Ascending aorta (tissue), 2 donors: Measurements from ENCODE around the gene EIF3J. TPM values are rescaled to one million over a fixed set of nuclear protein-coding genes. Genes with fewer than 3 reads are reported as not detected.
"Not testable (repeated sequence)": the region's sequence is repeated elsewhere in the genome, so short reads cannot be mapped to it uniquely, and the experiment has no call there.

Experiments used
- DNase-seq, 2 donors: peaks; one replicate each; pipeline ENCODE4 v3.0.0-alpha.2; 2019; ENCODE audit warnings: low spot score in 2 of 2
- H3K27ac ChIP-seq, 2 donors: fragments of 200-600 bp; sonication (generic); one replicate each; pipeline ENCODE4 v1.5.1; 2016 to 2017; ENCODE audit warnings: mild to moderate bottlenecking in 1 of 2
- H3K27me3 ChIP-seq: fragments of 200-600 bp; sonication (generic); one replicate; pipeline ENCODE4 v1.5.1; 2017
- H3K36me3 ChIP-seq, 2 donors: fragments of 200-600 bp; sonication (generic); one replicate each; pipeline ENCODE4 v1.5.1; 2016
- H3K4me1 ChIP-seq, 2 donors: fragments of 200-600 bp; sonication (generic); one replicate each; pipeline ENCODE4 v1.5.1; 2016 to 2017; ENCODE audit warnings: mild to moderate bottlenecking in 1 of 2
- H3K4me3 ChIP-seq, 2 donors: fragments of 200-600 bp; sonication (generic); one replicate each; pipeline ENCODE4 v1.5.1; 2016 to 2017; ENCODE audit warnings: mild to moderate bottlenecking in 1 of 2
- H3K9me3 ChIP-seq, 2 donors: fragments of 200-600 bp; sonication (generic); one replicate each; pipeline ENCODE4 v1.5.1; 2016
- intact Hi-C: fragments of 100-400 bp; cut with DNase I; formaldehyde crosslinking; loops from one replicate; pipeline ENCODE4 v1.15.1; 2023
- total RNA-seq: library from RNA; depleted of rRNA; stranded (reverse); fragments of >200 nt; gene quantifications from one replicate; pipeline ENCODE4 v1.1.0, GENCODE V29; 2016
- TF ChIP-seq, protein P1 (sequence below), 3 experiments: fragments of 200-600 bp in 2 of 3; fragments of 450-650 bp in 1 of 3; sonication (generic) in 2 of 3; IDR thresholded peaks; one replicate each; pipeline ENCODE4 v1.5.1; 2016 to 2019; ENCODE audit warnings: antibody characterized with exemption in 3 of 3, mild to moderate bottlenecking in 1 of 3, moderate library complexity in 1 of 3

EIF3J gene
- total RNA-seq, 1 donor from 2014 or later = 22.8 TPM

DNA sequence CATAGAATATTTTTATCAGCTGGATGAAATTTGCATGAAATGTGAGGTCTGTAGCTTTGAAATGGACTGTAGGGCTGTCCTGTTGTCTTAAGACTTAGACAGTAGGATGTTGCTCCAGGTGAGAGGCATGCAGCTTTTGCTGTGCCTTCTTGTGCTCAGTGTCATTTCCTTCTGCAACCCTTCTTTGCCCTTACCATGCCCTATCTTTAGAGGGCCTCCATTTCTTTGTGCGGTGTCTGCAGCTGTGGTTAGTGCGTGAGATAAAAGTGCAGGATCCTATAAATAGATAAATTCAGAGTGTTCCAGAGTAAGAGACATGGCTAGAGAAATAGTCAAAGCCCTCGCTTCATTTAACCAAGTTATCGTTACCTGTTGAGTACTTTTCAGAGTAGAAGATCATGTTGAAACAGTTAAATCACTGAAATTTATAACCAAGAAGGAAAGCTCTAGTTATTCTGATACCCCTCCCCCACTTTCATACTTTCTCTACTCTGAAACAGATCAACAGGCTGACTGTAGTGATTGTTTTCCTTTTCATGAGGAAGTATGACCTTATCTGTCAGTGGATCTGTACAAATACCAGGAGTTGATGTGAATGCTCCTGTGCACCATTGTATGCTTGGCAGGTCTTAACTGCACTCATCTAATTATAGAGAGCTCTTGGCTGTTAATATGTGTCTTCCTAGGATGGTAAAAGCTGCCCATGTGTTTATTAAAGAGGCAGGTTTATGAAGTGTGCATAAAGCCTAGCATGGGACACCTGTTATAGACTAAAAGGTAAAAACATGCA is 18.2 kb downstream of the EIF3J start:
- Histone ChIP-seq H3K9me3 (no peaks in the 10 kb centered on the region), H3K27me3 (no peaks in the 10 kb centered on the region), H3K27ac (no peak overlapping the region), H3K4me3 (no peak overlapping the region), H3K4me1 (no peaks in the 10 kb centered on the region), H3K36me3 (peaks cover 56 to 84% of the 10 kb centered on the region in 2 donors)
- TF ChIP-seq, protein P1, sequence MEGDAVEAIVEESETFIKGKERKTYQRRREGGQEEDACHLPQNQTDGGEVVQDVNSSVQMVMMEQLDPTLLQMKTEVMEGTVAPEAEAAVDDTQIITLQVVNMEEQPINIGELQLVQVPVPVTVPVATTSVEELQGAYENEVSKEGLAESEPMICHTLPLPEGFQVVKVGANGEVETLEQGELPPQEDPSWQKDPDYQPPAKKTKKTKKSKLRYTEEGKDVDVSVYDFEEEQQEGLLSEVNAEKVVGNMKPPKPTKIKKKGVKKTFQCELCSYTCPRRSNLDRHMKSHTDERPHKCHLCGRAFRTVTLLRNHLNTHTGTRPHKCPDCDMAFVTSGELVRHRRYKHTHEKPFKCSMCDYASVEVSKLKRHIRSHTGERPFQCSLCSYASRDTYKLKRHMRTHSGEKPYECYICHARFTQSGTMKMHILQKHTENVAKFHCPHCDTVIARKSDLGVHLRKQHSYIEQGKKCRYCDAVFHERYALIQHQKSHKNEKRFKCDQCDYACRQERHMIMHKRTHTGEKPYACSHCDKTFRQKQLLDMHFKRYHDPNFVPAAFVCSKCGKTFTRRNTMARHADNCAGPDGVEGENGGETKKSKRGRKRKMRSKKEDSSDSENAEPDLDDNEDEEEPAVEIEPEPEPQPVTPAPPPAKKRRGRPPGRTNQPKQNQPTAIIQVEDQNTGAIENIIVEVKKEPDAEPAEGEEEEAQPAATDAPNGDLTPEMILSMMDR (IDR thresholded peaks at IDR 0.05) = no peak
- DNase-seq = no peak
- intact Hi-C loops = no loop called here

DNA sequence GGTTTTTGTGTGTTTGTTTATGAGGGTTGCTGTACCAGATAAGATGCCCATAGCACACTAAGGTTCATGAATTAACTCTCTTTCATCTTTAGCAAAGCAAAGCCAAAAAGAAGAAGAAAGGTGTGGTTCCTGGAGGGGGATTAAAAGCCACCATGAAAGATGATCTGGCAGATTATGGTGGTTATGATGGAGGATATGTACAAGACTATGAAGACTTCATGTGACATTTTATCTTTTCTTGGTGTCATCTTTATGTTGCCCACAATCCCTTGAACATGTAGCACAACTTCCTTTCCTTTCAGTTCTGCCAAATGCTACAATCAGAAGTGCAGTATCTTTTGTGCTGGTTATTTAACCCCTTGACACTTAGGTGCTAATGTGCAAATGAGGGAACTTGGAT is 24.0 kb downstream of the EIF3J start:
- H3K27me3 ChIP-seq, intact Hi-C loops, H3K4me1 ChIP-seq, H3K27ac ChIP-seq, H3K9me3 ChIP-seq, DNase-seq, H3K4me3 ChIP-seq: not testable (repeated sequence)
- H3K36me3 ChIP-seq = peaks cover 69 to 89% of the 10 kb centered on the region in 2 donors

DNA sequence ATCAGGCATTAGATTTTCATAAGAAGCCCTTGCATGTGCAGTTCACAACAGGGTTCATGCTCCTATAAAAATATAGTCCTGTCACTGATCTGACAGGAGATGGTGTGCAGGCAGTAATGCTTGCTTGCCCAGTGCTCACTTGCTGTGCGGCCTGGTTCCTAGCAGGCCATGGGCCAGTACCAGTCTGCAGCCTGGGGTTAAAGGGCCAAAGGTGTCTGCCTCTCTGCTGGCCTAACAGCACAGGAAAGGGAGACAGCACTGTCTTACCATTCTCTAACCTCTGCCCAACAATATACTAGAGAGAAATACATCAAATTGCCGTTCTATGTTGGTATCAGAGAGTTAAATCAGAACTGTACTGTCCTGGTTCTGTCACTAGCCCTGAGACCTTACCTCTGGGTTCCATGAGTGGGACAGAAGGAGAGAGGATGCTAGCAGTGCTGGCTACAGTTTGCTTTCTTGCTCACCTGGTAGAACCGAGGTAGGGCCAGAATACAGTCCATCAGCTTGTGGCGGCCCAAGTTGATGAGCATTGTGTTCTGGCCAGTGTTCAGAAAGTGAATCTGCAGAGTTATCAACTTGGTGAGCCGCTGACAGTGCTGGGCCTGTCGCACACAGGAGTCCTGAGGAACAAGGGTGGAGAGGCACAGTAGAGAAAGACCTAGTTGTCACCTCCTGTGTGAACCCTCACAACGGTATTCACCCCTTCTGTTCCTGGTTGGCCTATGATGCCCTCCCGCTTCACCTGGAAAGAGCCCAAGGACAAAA is 28.6 kb downstream of the EIF3J start:
- no peaks in the 10 kb centered on the region for H3K9me3 ChIP-seq
- no peak overlapping the region for H3K27ac ChIP-seq
- H3K4me3 ChIP-seq = no peak overlapping the region
- no peak for DNase-seq
- no peaks in the 10 kb centered on the region for H3K27me3 ChIP-seq
- no peaks in the 10 kb centered on the region for H3K4me1 ChIP-seq
- TF ChIP-seq, protein P1 (IDR thresholded peaks at IDR 0.05) = no peak
- peaks cover 74 to 86% of the 10 kb centered on the region in 2 donors for H3K36me3 ChIP-seq
- intact Hi-C loops = no loop called here

DNA sequence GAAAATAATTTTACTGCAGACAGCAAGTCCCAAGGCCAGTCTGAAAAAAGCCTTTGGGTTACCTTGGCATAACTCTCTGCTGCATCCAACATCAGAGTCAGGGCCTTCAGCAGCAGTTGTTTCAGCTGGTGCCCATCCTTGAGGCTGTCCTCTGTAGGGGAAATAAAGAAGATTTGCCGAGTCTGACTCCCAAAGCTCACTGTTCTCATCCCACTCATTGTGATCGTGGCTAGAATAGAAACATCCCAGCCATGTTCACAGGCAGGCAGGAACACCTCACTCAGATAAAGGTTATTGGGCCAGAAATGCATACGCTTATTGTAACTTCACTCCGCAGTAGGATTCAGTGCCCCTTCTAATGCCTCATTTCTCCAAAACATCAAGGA is 29.2 kb downstream of the EIF3J start:
- H3K27ac ChIP-seq = no peak overlapping the region
- H3K4me1 ChIP-seq = no peaks in the 10 kb centered on the region
- H3K9me3 ChIP-seq = no peaks in the 10 kb centered on the region
- DNase-seq = no peak
- H3K36me3 ChIP-seq = peaks cover 72 to 86% of the 10 kb centered on the region in 2 donors
- H3K4me3 ChIP-seq = no peak overlapping the region
- TF ChIP-seq, protein P1 (IDR thresholded peaks at IDR 0.05) = no peak
- intact Hi-C loops = no loop called here
- no peaks in the 10 kb centered on the region for H3K27me3 ChIP-seq

DNA sequence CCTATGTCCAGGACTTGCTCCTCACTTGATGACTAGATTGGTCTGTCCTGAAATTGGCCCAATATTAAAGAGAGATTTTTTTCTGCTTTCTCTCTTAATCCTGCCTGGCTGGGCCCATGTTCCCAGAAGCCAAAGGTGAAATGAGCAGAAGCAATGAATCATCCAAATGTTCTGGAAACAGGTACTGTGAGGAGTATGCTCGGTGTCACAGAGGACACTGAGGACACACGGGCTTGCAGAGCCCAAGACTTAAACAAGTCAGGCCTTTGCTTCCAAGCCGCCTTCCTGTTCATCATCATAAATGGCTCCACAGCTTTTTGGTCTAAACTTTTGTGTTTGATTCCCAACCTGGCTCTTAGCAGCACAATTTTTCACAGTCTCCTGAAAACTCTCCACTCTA is 31.4 kb downstream of the EIF3J start:
- H3K27ac ChIP-seq = no peak overlapping the region
- H3K4me1 ChIP-seq = no peaks in the 10 kb centered on the region
- no peak overlapping the region for H3K4me3 ChIP-seq
- H3K9me3 ChIP-seq = no peaks in the 10 kb centered on the region
- intact Hi-C loops = no loop called here
- peaks cover 68 to 89% of the 10 kb centered on the region in 2 donors for H3K36me3 ChIP-seq
- no peaks in the 10 kb centered on the region for H3K27me3 ChIP-seq
- TF ChIP-seq, protein P1 (IDR thresholded peaks at IDR 0.05) = no peak
- DNase-seq = no peak

DNA sequence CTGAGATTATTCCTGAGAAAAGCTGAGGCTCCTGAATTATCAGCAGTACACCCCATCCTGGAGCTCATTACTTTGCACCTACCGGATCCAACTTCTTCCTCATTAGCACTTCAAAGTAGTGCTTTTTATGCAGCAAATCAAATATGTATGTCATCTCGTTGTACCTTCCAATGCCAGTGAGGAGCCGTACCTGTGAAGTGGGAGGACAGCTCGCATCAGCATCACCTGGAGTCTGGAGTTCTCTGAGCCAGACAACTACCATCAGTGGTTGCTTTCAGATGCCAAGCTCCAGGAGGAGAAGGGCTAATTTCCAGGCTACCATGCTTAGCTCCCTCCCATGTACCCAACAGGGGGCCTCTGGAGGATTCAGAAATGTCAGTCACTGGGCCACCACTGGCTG is 32.4 kb downstream of the EIF3J start:
- H3K9me3 ChIP-seq = no peaks in the 10 kb centered on the region
- H3K27ac ChIP-seq = no peak overlapping the region
- no peak for DNase-seq
- TF ChIP-seq, protein P1 (IDR thresholded peaks at IDR 0.05) = no peak
- H3K4me1 ChIP-seq = no peaks in the 10 kb centered on the region
- H3K4me3 ChIP-seq = no peak overlapping the region
- intact Hi-C loops = no loop called here
- H3K27me3 ChIP-seq = no peaks in the 10 kb centered on the region
- H3K36me3 ChIP-seq = peaks cover 60 to 89% of the 10 kb centered on the region in 2 donors
